HEK293T (cell line): Measurements from ENCODE around the gene RBKS.

Source experiments
- CTCF ChIA-PET: fragments of 350-600 bp; formaldehyde crosslinking; extraction: SDS; loops from one replicate; lab custom pipeline; 2021; ENCODE audit warnings: antibody characterized with exemption, inconsistent platforms; lab: Yijun Ruan, JAX
- POLR2A ChIA-PET: fragments of 350-600 bp; formaldehyde crosslinking; extraction: SDS; loops from one replicate; lab custom pipeline; 2020; ENCODE audit warnings: antibody characterized with exemption, inconsistent platforms; lab: Yijun Ruan, JAX
- DNase-seq: peaks from one replicate; pipeline ENCODE4 v3.0.0; 2012; ENCODE audit warnings: mixed read lengths; ENCODE audit errors: extremely low spot score
- ARNT ChIP-seq: fragments of 450-650 bp; IDR thresholded peaks from 2 replicates; pipeline ENCODE4 v1.6.1; 2017; ENCODE audit warnings: mild to moderate bottlenecking
- BHLHE40 ChIP-seq: fragments of 450-650 bp; IDR thresholded peaks from 2 replicates; pipeline ENCODE4 v1.6.1; 2016; ENCODE audit warnings: mild to moderate bottlenecking, moderate library complexity, borderline replicate concordance
- CTBP1 ChIP-seq: fragments of 450-650 bp; IDR thresholded peaks from 2 replicates; pipeline ENCODE4 v1.6.1; 2016; ENCODE audit warnings: borderline replicate concordance
- ELF4 ChIP-seq: fragments of 450-650 bp; IDR thresholded peaks from 2 replicates; pipeline ENCODE4 v1.6.1; 2017; ENCODE audit warnings: antibody characterized with exemption
- FOXA1 ChIP-seq: fragments of 450-650 bp; IDR thresholded peaks from 2 replicates; pipeline ENCODE4 v1.6.1; 2016; ENCODE audit warnings: mild to moderate bottlenecking
- FOXK2 ChIP-seq: fragments of 450-650 bp; IDR thresholded peaks from 2 replicates; pipeline ENCODE4 v1.6.1; 2016; ENCODE audit warnings: mild to moderate bottlenecking
- FOXM1 ChIP-seq: fragments of 450-650 bp; IDR thresholded peaks from 2 replicates; pipeline ENCODE4 v1.6.1; 2017; ENCODE audit warnings: mild to moderate bottlenecking, borderline replicate concordance
- HDGF ChIP-seq: fragments of 450-650 bp; IDR thresholded peaks from 2 replicates; pipeline ENCODE4 v1.6.1; 2017; ENCODE audit warnings: antibody characterized with exemption, borderline replicate concordance
- L3MBTL2 ChIP-seq: fragments of 450-650 bp; conservative IDR thresholded peaks from 2 replicates; pipeline ENCODE4 v1.6.1; 2016; ENCODE audit warnings: mild to moderate bottlenecking
- LEF1 ChIP-seq: fragments of 450-650 bp; IDR thresholded peaks from 2 replicates; pipeline ENCODE4 v1.6.1; 2017; ENCODE audit warnings: mild to moderate bottlenecking, borderline replicate concordance
- NFRKB ChIP-seq: fragments of 450-650 bp; IDR thresholded peaks from 2 replicates; pipeline ENCODE4 v1.6.1; 2016; ENCODE audit warnings: mild to moderate bottlenecking, moderate library complexity
- SP1 ChIP-seq: fragments of 450-650 bp; IDR thresholded peaks from 2 replicates; pipeline ENCODE4 v1.6.1; 2017
- SUZ12 ChIP-seq: fragments of 450-650 bp; IDR thresholded peaks from 2 replicates; pipeline ENCODE4 v1.6.1; 2016; ENCODE audit warnings: mild to moderate bottlenecking
- TARDBP ChIP-seq: fragments of 450-650 bp; IDR thresholded peaks from 2 replicates; pipeline ENCODE4 v1.6.1; 2016
- ZNF384 ChIP-seq: fragments of 450-650 bp; IDR thresholded peaks from 2 replicates; pipeline ENCODE4 v1.6.1; 2016
- TF ChIP-seq, protein P1 (sequence below): fragments of 450-650 bp; IDR thresholded peaks from 2 replicates; pipeline ENCODE4 v1.6.1; 2016

The RBKS gene

DNA sequence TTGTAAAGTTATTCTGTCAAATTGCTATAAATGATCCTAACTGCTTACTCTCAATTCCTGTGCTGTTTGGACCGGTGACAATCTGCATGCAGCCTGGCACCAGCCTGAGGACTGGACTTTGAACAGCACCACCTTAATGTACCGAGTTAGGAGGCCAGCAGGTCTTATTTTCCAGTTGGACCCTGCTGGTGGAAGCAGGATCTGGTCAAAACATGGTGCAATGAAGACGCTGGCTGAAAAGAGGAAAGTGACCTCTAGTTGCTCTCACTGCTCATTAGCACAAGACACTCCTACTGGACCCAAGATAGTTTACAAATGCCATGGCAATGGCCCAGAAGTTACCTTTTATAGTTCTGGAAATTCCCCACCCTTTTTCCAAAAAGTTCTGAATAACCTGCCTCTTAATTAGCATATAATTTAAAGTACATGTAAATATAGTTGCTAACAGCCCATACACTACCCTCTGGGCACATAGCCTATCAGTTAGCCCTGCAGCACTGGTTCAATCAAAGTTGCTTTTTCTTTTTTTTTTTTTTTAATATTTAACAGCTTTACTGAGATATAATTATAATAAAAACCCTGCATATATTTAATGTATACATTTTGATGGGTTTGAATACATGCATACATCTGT lies 35.8 kb downstream of the RBKS start:
- no peak for DNase-seq
- TF ChIP-seq BHLHE40, result no peak
- TF ChIP-seq FOXA1, result no peak
- CTCF ChIA-PET, result no interaction called here
- POLR2A ChIA-PET, result no interaction called here

DNA sequence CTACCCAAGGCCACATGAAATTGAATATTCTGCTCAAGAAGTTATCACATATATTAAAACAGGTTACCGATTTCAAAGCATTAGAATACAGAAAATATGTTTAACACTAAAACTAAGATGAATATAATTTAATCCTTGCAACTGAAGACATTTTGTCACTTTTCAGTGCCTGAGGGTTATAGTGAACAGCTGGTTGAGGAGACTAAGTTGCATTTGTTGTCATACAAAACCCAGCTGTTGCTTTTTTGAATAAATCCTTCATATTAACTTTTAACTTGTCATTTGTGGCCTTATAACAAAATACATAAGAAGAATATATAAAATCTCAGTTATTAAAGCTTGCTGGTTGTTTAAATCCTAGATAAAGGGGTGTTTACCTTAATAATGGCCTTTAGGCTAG lies 37.5 kb downstream of the RBKS start:
- no peak for DNase-seq
- TF ChIP-seq, protein P1, sequence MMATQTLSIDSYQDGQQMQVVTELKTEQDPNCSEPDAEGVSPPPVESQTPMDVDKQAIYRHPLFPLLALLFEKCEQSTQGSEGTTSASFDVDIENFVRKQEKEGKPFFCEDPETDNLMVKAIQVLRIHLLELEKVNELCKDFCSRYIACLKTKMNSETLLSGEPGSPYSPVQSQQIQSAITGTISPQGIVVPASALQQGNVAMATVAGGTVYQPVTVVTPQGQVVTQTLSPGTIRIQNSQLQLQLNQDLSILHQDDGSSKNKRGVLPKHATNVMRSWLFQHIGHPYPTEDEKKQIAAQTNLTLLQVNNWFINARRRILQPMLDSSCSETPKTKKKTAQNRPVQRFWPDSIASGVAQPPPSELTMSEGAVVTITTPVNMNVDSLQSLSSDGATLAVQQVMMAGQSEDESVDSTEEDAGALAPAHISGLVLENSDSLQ, result no peak
- TF ChIP-seq NFRKB (no peak), ELF4 (no peak)
- CTCF ChIA-PET, result no interaction called here
- POLR2A ChIA-PET, result no interaction called here

DNA sequence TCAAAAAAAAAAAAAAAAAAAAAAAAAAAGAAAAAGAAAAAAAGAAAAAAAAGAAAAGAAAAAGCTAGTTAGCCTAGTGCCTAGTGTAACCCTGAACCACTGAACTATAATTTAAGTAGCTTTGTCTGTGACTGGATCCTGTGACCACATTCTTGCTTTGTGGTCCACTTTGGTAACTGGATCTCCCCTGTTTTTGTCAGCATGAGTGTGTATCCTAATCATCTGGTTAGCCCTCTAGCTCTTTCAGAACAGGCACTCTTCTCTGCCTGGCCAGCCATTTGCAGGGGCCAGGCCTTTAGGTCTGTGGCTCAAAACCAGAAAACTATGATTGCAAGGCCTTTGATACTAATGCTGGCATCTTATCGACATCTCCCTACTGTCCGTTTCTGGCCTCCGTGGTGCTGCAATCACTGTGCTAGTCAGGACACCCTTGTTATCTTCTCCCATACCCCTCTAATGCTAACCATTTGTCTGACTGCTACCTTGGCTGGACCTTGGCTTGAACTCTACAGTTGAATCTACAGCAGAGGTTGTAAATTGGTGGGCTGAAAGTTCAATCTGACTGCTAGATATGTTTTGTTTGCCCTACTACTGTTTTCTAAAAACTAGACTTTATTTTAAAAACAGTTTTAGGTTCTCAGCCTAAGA lies 40.5 kb downstream of the RBKS start:
- POLR2A ChIA-PET, result no interaction called here
- TF ChIP-seq HDGF (no peak), FOXK2 (no peak), BHLHE40 (no peak), NFRKB (no peak), FOXA1 (no peak), ARNT (no peak), SP1 (no peak)
- TF ChIP-seq, protein P1, result no peak
- CTCF ChIA-PET, result no interaction called here
- DNase-seq, result no peak

DNA sequence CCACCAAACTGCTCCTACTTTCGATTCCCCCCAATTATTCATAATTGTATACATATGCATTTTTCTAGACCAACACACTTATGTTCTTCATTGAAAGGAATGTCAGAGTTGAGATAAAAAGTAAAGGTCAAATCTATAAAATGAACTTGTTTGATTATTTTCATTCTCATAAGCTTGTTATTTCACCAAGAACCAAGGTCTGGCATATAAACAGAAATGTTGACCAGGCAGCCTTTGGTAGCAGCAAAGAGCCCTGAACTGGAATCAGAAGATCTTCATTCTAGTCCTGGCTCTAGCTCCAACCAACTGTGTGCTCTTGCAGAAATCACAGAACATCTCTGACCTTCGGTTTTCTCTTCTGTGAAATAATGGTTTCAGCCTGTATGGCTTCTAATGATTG lies 42.9 kb downstream of the RBKS start:
- POLR2A ChIA-PET, result no interaction called here
- CTCF ChIA-PET, result no interaction called here

DNA sequence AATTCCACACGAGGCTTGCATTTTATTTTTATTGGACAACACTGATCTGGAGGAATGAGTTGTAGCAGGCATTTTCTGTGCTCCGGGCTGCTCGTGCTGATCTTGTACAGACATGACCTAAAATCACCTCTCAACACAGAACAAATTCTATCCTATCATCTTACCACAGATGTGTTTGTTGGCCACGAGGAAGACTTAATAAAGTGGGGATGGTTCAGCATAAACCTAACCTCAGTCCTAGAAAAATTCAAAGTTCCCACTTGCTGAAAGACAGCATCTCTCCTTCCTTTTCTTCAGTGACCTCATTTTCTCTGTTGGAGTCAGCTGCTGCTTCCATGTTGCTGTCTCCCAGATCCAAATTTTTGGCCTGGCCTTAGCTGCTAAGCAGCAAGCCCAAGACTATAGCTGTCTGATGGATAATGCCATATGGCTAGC lies 45.3 kb downstream of the RBKS start:
- no peak for TF ChIP-seq CTBP1
- TF ChIP-seq SP1, result no peak
- no peak for TF ChIP-seq FOXA1
- TF ChIP-seq L3MBTL2, result no peak
- no peak for TF ChIP-seq ZNF384
- TF ChIP-seq FOXM1, result no peak
- TF ChIP-seq HDGF, result no peak
- no peak for TF ChIP-seq LEF1
- TF ChIP-seq, protein P1, result no peak
- no peak for TF ChIP-seq ELF4
- TF ChIP-seq SUZ12, result no peak
- no peak for TF ChIP-seq BHLHE40
- no peak for DNase-seq
- POLR2A ChIA-PET, result no interaction called here
- CTCF ChIA-PET, result no interaction called here

More for the DNA sequence above, 42.9 kb downstream of the RBKS start:
- TF ChIP-seq, protein P1, result no peak
- TF ChIP-seq NFRKB (no peak), FOXM1 (no peak), HDGF (no peak), LEF1 (no peak), ELF4 (no peak), ZNF384 (no peak)
- DNase-seq, result no peak

DNA sequence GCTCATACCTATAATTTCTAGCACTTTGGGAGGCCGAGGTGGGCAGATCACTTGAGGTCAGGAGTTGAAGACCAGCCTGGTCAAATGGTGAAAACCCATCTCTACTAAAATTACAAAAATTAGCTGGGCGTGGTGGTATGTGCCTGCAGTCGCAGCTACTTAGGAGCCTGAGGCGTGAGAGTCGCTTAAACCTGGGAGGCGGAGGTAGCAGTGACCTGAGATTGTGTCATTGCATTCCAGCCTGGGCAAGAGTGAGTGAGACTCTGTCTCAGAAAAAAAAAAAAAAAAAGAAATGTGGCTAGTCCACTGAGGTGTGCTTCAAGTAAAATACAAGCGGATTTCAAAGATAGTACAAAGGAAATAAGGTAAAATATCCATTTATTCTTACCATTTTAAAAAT lies 46.2 kb downstream of the RBKS start:
- ChIA-PET CTCF (no interaction called here), POLR2A (no interaction called here)
- DNase-seq, result no peak
- no peak for TF ChIP-seq ARNT
- no peak for TF ChIP-seq FOXK2
- no peak for TF ChIP-seq ZNF384
- no peak for TF ChIP-seq NFRKB
- no peak for TF ChIP-seq ELF4
- TF ChIP-seq TARDBP, result no peak
- no peak for TF ChIP-seq BHLHE40
- no peak for TF ChIP-seq FOXA1
- TF ChIP-seq, protein P1, result no peak
- TF ChIP-seq SP1, result no peak
- TF ChIP-seq SUZ12, result no peak
- TF ChIP-seq LEF1, result no peak
- TF ChIP-seq FOXM1, result no peak
- no peak for TF ChIP-seq L3MBTL2
- TF ChIP-seq CTBP1, result no peak
- TF ChIP-seq HDGF, result no peak
